A375 (cell line): ENCODE data around the gene ZNF81. TPM values are rescaled to one million over a fixed set of nuclear protein-coding genes. Genes with fewer than 3 reads are reported as not detected.

Source experiments
- total RNA-seq: library from RNA; depleted of rRNA; stranded (reverse); fragments of >200 nt; shearing (Covaris generic); gene quantifications from 2 replicates; pipeline ENCODE4 v1.2.3, GENCODE V29; 2014; rRNA removed

The ZNF81 gene
- total RNA-seq = 5.4 and 5.5 TPM in 2 replicates

DNA sequence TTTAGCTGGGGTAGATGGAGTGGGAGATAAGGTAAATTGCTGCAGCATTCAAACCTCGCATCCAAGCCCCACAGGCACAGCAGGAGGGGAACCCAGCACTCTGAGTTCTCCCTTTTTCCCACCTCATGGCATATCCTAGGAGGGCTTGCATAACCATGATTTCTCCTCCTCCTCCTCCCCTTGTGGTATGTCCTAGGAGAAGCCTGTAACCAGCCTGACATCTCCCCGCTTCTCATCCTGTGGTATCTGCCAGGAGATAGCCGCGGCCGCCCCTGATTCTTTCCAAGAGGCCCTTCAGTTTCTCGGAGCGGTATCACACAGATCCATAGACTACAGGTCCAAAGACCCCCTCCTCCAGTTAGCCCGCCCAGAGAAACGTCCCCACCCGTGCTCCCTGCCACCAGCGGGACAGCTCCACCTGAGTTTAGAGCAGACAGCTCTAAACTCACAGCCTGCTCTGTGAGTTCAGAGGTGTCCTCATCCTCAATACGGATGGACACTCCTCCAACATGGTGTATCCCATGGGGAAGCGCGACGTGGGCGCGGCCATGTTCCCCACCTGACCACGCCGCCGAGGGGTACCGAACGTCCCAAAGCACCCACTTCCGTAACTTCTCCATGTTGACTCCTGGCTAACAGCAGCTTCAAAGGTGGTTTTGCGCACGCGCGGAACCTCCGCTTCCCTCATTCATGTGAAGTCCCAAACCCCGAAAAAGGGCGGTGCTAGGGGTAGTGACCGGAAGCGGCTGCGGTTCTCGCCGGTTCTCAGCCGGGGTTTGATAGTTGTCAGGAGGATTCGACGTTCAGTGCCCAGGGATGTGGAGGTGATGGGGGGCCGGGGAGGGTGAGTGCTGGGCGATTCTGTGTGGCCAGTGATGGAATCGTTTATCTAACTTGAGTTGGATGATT is at the start of gene ZNF81:
Gene ZNF81, plus strand, starts transcription at position 739 of the 909 bp plus-strand sequence. CDS start 9,366 bp downstream, outside the sequence.

Other genes with a start within 250 kb of the ZNF81 start
- 0.13 and 0.15 TPM in 2 replicates for gene SYN1, start 217.0 kb upstream of the ZNF81 start, total RNA-seq
- gene CFP, start 207.0 kb upstream of the ZNF81 start, total RNA-seq = 0.58 and 1.1 TPM in 2 replicates
- 44.0 and 47.2 TPM in 2 replicates for gene ELK1, start 186.3 kb upstream of the ZNF81 start, total RNA-seq
- 199 and 200 TPM in 2 replicates for gene UXT, start 177.7 kb upstream of the ZNF81 start, total RNA-seq
- gene ZNF182, start 167.1 kb downstream of the ZNF81 start, total RNA-seq = 1.2 and 2.3 TPM in 2 replicates
- gene SPACA5, start 170.1 kb downstream of the ZNF81 start, total RNA-seq = not detected in 2 replicates
- gene ZNF630, start 234.7 kb downstream of the ZNF81 start, total RNA-seq = 0.38 and 0.48 TPM in 2 replicates